GM18519 (cell line): ENCODE results near the gene GLS.
"Not testable (repeated sequence)": the region's sequence is repeated elsewhere in the genome, so short reads cannot be mapped to it uniquely, and the experiment has no call there.

Experiments used
- ATAC-seq: cut with Tn5 transposase; IDR thresholded peaks from one replicate; pipeline ENCODE4 v1.9.1; 2021; ENCODE audit warnings: mild to moderate bottlenecking, moderate library complexity; ENCODE audit not compliant: unreplicated experiment, low FRiP score

The GLS gene

GRCh38 chr2:190880378-190881083 lies at the start of gene GLS:
Gene GLS (plus strand): TSS chr2:190880821. CDS start chr2:190881085, 264 bp downstream.
- ATAC-seq = peak; percentile 60

- no peak for ATAC-seq
Observed at GRCh38 chr2:190831941-190832340, 48.7 kb upstream of the GLS start.

- no peak for ATAC-seq
Observed at GRCh38 chr2:190834890-190835208, 45.8 kb upstream of the GLS start.

GRCh38 chr2:190835303-190835930 lies 45.2 kb upstream of the GLS start:
- no peak for ATAC-seq

GRCh38 chr2:190836767-190837166 lies 43.9 kb upstream of the GLS start:
- no peak for ATAC-seq

GRCh38 chr2:190837420-190837819 lies 43.2 kb upstream of the GLS start:
- no peak for ATAC-seq

GRCh38 chr2:190837952-190838361 lies 42.7 kb upstream of the GLS start:
- ATAC-seq = no peak

GRCh38 chr2:190838492-190838910 lies 42.1 kb upstream of the GLS start:
- ATAC-seq = no peak

GRCh38 chr2:190840569-190841172 lies 40.0 kb upstream of the GLS start:
- no peak for ATAC-seq

GRCh38 chr2:190841707-190842505 lies 38.7 kb upstream of the GLS start:
- ATAC-seq = no peak

- no peak for ATAC-seq
Observed at GRCh38 chr2:190842606-190843104, 38.0 kb upstream of the GLS start.

GRCh38 chr2:190843890-190844699 lies 36.5 kb upstream of the GLS start:
- ATAC-seq = peak; percentile 97

- ATAC-seq = no peak
Observed at GRCh38 chr2:190844700-190845401, 35.8 kb upstream of the GLS start.

GRCh38 chr2:190846746-190847145 lies 33.9 kb upstream of the GLS start:
- no peak for ATAC-seq

GRCh38 chr2:190847504-190848081 lies 33.0 kb upstream of the GLS start:
- ATAC-seq = no peak

GRCh38 chr2:190849774-190850173 lies 30.8 kb upstream of the GLS start:
- ATAC-seq = no peak

GRCh38 chr2:190853022-190853421 lies 27.6 kb upstream of the GLS start:
- ATAC-seq = not testable (repeated sequence)

GRCh38 chr2:190853531-190854383 lies 26.9 kb upstream of the GLS start:
- no peak for ATAC-seq
